ENCODE results near the gene STAT3. TPM values are rescaled to one million over a fixed set of nuclear protein-coding genes. Genes with fewer than 3 reads are reported as not detected.
"Not testable (repeated sequence)": the region's sequence is repeated elsewhere in the genome, so short reads cannot be mapped to it uniquely, and the experiment has no call there.

The STAT3 gene
- total RNA-seq, 1 experiment from 2014 or later, result 74.6 TPM

DNA sequence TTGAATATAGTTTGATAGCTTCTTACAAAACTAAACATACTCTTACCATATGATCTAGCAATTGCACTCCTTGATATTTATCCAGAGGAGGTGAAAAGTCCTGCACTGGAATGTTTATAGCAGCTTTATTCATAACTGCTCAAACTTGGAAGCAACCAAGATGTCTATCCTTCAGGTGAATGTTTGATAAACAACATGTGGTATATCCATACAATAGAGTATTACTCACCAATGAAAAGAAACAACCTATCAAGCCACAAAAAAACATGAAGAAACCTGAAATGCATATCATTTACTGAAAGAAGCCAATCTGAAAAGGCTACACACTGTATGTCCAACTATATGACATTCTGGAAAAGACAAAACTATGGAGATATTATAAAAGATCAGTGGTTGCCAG is 16.1 kb downstream of the STAT3 start:
- H3K4me3 ChIP-seq, result no peak overlapping the region
- H3K9me2 ChIP-seq (ENCODE audit: insufficient read depth), result no peaks in the 10 kb centered on the region
- no peak for DNase-seq
- no peaks in the 10 kb centered on the region for H4K20me1 ChIP-seq (ENCODE audit: insufficient read depth)
- peaks cover 4% of the 10 kb centered on the region; the same call in 1 of the 2 replicates for H3K4me1 ChIP-seq (replicated peaks; ENCODE audit: insufficient read depth)
- H3K27me3 ChIP-seq (ENCODE audit: insufficient read depth, low read depth), result no peaks in the 10 kb centered on the region
- TF ChIP-seq CTCF (conservative IDR thresholded peaks at IDR 0.05) (no peak), EZH2 (IDR thresholded peaks at IDR 0.05; ENCODE audit: low read depth) (no peak)
- intact Hi-C loops (cut with micrococcal nuclease; ENCODE audit: unreplicated experiment), result no loop called here
- no peaks in the 10 kb centered on the region for H3K36me3 ChIP-seq (ENCODE audit: low read depth)
- ChIA-PET POLR2A (ENCODE audit: unreplicated experiment) (no interaction called here), CTCF (no interaction called here)
- H3K27ac ChIP-seq, result no peak overlapping the region
- no TSS peak for BruUV-seq (replicated peaks)
- H2AFZ ChIP-seq, result no peak overlapping the region
- peaks cover 39% of the 10 kb centered on the region for H3K79me2 ChIP-seq (ENCODE audit: low read depth)
- no peak overlapping the region for H3K4me2 ChIP-seq
- peaks cover 4% of the 10 kb centered on the region; the same call in 1 of the 2 replicates for H3K9me3 ChIP-seq (ENCODE audit: insufficient read depth, low read depth)
- peaks cover 9% of the 10 kb centered on the region; the same call in 1 of the 2 replicates for H3F3A ChIP-seq (ENCODE audit: insufficient read depth, low read depth)

GRCh38 chr17:42368797-42369561 is 19.3 kb downstream of the STAT3 start:
- H3K27me3 ChIP-seq (ENCODE audit: insufficient read depth, low read depth); H3K4me2 ChIP-seq; BruUV-seq (replicated peaks); H3K36me3 ChIP-seq (ENCODE audit: low read depth); H3K4me3 ChIP-seq; H2AFZ ChIP-seq; POLR2A ChIA-PET (ENCODE audit: unreplicated experiment); H4K20me1 ChIP-seq (ENCODE audit: insufficient read depth); intact Hi-C loops (cut with micrococcal nuclease; ENCODE audit: unreplicated experiment); DNase-seq; H3K9me2 ChIP-seq (ENCODE audit: insufficient read depth); H3K27ac ChIP-seq; H3K9me3 ChIP-seq (ENCODE audit: insufficient read depth, low read depth); H3F3A ChIP-seq (ENCODE audit: insufficient read depth, low read depth); H3K4me1 ChIP-seq (replicated peaks; ENCODE audit: insufficient read depth): not testable (repeated sequence)
- H3K79me2 ChIP-seq (ENCODE audit: low read depth), result peaks cover 48% of the 10 kb centered on the region
- CTCF ChIA-PET, result interaction anchor here (0.6 to 0.7 kb wide), 2 partner anchors 144 to 349 kb away, joined by 4 to 6 read pairs; no protein-coding TSS in a partner anchor

GRCh38 chr17:42368310-42368709 is 19.9 kb downstream of the STAT3 start:
- DNase-seq; H3F3A ChIP-seq (ENCODE audit: insufficient read depth, low read depth); H3K4me1 ChIP-seq (replicated peaks; ENCODE audit: insufficient read depth); H4K20me1 ChIP-seq (ENCODE audit: insufficient read depth); intact Hi-C loops (cut with micrococcal nuclease; ENCODE audit: unreplicated experiment); H3K27me3 ChIP-seq (ENCODE audit: insufficient read depth, low read depth); H2AFZ ChIP-seq; H3K9me2 ChIP-seq (ENCODE audit: insufficient read depth); H3K4me2 ChIP-seq; H3K36me3 ChIP-seq (ENCODE audit: low read depth); H3K4me3 ChIP-seq; BruUV-seq (replicated peaks); POLR2A ChIA-PET (ENCODE audit: unreplicated experiment); H3K9me3 ChIP-seq (ENCODE audit: insufficient read depth, low read depth); H3K27ac ChIP-seq: not testable (repeated sequence)
- CTCF ChIA-PET, result interaction anchor here (0.6 kb wide), 1 partner anchor 349 kb away, joined by 6 read pairs; no protein-coding TSS in a partner anchor
- peaks cover 46% of the 10 kb centered on the region for H3K79me2 ChIP-seq (ENCODE audit: low read depth)

DNA sequence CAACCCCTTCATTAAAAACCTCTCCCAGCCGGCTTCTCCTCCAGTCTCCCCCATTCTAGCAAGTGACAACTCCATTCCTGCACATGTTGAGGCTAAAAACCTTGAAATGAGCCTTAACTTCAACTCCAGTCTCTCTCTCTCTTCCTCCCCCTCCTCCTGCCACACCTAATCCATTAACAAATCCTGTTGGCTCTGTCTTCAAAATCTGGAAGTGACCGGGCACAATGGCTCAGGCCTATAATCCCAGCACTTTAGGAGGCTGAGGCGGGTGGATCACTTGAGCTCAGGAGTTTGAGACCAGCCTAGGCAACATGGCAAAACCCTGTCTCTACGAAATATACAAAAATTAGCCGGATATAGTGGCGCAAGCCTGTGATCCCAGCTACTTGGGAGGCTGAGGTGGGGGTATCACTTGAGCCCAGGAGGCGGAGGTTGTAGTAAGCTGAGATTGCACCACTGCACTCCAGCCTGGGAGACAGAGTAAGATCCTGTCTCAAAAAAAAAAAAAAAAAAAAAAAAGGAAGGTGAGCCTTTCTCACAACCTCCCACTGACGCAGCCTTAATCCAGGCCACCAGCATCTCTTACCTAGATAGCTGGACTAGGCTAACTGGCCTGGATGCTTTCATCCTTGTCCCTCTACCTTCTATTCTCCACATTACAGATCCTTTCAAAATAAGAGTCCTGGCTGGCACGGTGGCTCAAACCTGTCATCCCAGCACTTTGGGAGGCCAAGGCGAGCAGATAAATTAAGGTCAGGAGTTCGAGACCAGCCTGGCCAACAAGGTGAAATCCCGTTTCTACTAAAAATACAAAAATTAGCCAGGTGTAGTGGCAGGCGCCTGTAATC is 21.8 kb downstream of the STAT3 start:
- ChIA-PET CTCF (interaction anchor here (0.7 kb wide), 1 partner anchor 562 kb away, joined by 5 read pairs; no protein-coding TSS in a partner anchor), POLR2A (ENCODE audit: unreplicated experiment) (interaction anchor here (0.6 kb wide), 1 partner anchor 13 kb away, joined by 4 read pairs; no protein-coding TSS in a partner anchor)
- H3K4me1 ChIP-seq (replicated peaks; ENCODE audit: insufficient read depth); DNase-seq; H3K9me2 ChIP-seq (ENCODE audit: insufficient read depth); H3K27ac ChIP-seq; H3K9me3 ChIP-seq (ENCODE audit: insufficient read depth, low read depth); H2AFZ ChIP-seq; H3K4me2 ChIP-seq; BruUV-seq (replicated peaks); H3K4me3 ChIP-seq; H3K36me3 ChIP-seq (ENCODE audit: low read depth); H3K27me3 ChIP-seq (ENCODE audit: insufficient read depth, low read depth); intact Hi-C loops (cut with micrococcal nuclease; ENCODE audit: unreplicated experiment); H4K20me1 ChIP-seq (ENCODE audit: insufficient read depth): not testable (repeated sequence)
- Histone ChIP-seq H3K79me2 (ENCODE audit: low read depth) (peaks cover 57% of the 10 kb centered on the region), H3F3A (ENCODE audit: insufficient read depth, low read depth) (peaks cover 12% of the 10 kb centered on the region)

All from PC-9 (cell line).